Right kidney (tissue), 1 donor: ENCODE results near the gene ITPR1.

ENCODE experiments used
- DNase-seq: peaks from one replicate; pipeline ENCODE4 v3.0.0-alpha.2; 2016

The ITPR1 gene

DNA sequence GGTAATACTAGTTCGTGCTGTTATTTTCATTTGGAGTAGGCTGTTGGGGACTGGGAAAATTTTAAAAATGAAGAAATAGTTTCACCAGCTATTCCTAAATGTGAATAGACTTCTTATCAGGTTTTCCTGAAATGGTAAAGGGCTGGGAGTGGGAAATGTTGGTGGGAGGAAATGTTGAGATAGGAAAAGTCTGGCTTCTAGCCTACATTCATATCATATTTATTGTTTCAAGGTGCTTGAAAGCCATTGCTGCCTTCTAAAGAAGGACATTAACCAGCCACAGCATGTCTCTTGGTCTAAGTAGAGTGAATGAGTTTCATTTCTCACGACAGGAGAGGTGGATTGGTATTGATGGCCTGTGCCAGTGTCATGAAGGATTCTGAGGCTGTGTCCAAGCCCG, 288.9 kb downstream of the ITPR1 start:
- DNase-seq = no peak

GRCh38 chr3:4785551-4785950, 292.4 kb downstream of the ITPR1 start:
- DNase-seq = no peak

GRCh38 chr3:4786431-4786830, 293.3 kb downstream of the ITPR1 start:
- DNase-seq = no peak

GRCh38 chr3:4791358-4791757, 298.2 kb downstream of the ITPR1 start:
- no peak for DNase-seq

DNA sequence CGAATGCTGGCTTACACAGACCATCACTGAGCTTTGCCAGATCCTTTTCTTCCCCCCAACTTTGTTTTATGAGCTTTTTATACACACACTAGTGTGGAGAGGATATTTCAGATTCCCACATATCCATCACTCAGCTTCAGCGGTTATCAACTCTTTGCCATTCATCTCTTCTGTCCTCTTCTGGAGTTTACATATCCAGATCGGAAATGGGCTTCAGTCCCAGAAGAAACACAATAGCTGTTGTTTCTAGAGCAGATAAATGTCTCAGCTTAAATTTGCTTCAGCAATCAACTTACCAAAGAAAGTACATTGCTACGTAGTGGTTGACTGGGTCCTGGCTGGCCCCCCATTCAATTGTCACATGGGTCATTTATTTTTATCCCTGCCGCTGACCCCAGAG, 300.2 kb downstream of the ITPR1 start:
- no peak for DNase-seq

DNA sequence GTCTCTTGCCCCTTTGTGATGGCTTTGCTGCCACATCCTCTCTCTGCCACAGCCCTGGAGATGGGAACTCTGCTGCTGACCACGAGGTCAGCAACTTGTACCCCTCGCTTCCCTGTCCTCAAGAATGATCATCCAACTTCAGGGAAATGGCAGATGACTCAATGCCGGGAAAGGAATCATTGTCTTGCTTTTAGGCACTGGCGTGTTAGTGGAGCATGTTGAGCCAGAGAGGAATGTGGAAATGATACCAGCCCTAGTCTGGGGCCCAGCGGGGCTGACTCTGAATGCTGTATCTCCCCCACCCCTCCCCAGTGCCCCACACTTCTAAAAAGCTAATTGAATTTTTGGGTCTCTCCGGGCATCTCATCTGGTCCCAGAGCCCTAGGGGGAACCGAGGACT, 301.2 kb downstream of the ITPR1 start:
- DNase-seq = no peak

DNA sequence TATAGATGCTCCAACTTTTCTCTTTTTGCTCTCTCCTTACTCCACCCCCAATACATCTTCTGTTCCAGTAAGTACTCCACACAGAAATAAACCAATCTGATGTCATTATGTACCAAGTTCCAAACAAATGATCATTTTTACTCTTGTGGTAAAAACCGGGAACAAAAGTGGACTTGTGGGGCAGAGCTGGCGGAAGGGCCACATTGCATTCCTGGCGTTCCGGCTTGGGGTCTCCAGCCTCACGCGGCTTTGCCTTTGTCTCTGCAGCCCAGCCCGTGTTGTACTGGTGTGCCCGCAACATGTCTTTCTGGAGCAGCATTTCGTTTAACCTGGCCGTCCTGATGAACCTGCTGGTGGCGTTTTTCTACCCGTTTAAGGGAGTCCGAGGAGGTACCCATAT, 301.6 kb downstream of the ITPR1 start:
- DNase-seq = no peak

GRCh38 chr3:4795905-4796304, 302.8 kb downstream of the ITPR1 start:
- DNase-seq = no peak

GRCh38 chr3:4797201-4797705, 304.1 kb downstream of the ITPR1 start:
- no peak for DNase-seq

DNA sequence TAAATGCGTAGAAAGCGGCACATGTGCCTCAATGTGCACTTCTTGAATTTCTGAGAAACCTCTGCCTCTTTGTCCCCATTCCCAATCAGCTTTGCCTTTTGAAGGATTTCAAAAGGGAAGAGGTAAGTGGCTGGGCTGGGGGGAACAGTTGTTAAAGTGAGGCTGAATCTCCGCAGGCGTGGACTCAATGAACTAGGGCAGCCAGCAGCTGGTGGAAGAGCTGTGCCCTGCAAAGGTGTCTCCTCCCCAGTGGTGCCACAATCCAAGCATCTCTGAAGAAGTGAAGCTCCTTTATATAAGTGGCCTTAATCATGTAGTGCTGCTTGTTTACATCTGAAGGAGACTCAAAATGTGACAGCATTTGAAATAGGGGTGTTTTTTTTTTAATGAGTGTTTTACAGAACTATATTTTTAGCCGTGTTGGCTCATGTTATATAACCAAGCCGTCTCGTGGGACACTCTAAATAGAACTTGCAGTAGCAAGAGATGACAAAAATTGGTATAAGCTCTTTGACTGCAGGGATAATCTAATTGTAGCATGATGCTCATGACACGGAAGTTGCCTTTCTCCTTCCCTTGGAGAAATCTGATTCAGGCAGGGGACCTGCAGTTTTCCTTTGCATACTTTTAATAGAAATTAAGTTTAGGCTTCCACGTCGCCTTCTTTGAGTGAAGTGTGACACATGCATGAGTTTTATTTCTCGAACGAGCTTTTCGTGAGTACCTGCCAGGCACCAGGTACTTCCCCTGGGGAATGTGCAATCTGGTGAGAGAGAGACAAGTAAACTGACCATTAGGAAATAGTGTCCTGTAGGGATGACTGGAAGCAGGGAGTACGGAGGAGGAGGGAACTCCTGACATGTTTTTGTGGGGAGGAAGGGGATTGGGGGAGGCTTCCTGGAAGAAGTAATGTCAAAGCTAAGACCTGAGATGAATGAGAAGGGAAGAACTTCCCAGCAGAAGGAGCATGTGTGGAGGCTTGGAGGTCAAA, 306.4 kb downstream of the ITPR1 start:
- DNase-seq = no peak

GRCh38 chr3:4800595-4800994, 307.4 kb downstream of the ITPR1 start:
- no peak for DNase-seq

DNA sequence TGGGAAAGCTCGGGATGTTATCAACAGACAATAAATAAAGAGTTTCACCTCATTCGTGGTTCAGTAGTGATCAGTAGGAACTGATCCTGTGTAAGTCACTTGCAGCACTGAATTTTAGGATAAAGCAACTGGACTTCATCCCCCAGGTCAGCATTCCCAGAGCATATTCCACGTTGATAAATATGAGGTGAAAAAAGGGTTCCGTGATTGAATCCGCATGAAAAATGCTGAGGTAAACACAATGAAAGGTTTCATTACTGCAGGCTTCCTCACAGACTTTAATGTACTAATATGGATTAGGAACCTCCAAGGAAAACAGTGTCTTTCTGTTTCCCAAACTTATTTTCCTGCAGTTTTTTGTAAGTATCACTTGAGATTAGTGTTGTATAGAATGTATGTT, 308.7 kb downstream of the ITPR1 start:
- no peak for DNase-seq

DNA sequence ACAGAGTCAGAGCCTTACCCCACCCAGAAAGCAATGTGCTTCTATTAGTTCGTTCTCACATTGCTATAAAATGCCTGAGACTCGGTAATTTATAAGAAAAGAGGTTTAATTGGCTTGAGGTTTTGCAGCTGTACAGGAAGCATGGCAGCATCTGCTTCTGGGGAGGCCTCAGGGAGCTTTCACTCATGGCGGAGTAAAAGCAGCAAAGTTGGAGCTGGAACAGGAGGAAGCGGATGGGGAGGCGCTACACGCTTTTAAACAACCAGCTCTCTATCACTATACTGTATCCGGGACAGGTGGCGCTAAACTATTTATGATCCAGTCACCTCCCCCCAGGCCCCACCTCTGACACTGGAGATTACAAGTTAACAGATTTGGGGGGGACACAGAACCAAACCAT, 309.8 kb downstream of the ITPR1 start:
- no peak for DNase-seq

GRCh38 chr3:4804161-4805058, 311.3 kb downstream of the ITPR1 start:
- no peak for DNase-seq

DNA sequence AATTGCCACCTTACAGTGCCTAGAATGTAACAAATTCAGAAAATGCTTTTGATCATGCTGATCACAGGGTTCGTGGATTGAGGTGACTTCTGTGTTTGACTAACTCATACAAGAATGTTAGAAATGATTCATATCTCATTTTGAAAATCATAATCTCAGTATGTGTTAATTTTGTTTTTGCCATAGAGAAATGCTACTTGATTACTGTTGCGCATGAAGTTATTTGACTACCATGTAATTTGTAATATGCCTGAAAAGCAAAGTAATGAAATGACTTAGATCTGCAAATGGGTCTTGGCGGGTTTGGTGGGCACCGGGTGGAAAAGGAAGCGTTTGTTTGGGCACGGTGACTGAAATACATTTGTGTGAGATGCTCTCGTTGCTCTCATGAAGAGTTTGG, 312.5 kb downstream of the ITPR1 start:
- DNase-seq = no peak

GRCh38 chr3:4806535-4807108, 313.5 kb downstream of the ITPR1 start:
- DNase-seq = no peak

- DNase-seq = no peak
Observed at GRCh38 chr3:4807381-4808280, 314.5 kb downstream of the ITPR1 start.

- DNase-seq = no peak
Observed at GRCh38 chr3:4808637-4809036, 315.5 kb downstream of the ITPR1 start.

GRCh38 chr3:4809922-4810321, 316.8 kb downstream of the ITPR1 start:
- no peak for DNase-seq

DNA sequence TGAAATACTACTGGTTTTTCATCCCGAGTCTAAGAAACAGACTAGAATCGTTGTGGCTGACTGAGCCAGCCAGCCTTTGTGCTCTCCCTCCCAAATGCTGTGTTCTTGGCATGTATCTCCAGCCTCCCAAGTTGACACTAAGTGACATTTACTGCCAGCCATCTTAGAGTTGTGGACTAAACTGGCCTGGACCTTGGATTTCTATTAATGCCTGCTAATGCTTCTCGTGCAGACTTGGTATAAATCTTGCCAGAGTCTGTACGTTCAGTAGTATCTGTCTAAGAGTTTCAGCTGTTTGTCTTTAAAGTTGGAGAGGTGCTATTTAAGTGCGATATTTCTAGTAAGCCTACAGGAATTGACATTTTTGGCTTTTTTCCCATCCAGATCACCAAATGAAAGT, 319.4 kb downstream of the ITPR1 start:
- no peak for DNase-seq

DNA sequence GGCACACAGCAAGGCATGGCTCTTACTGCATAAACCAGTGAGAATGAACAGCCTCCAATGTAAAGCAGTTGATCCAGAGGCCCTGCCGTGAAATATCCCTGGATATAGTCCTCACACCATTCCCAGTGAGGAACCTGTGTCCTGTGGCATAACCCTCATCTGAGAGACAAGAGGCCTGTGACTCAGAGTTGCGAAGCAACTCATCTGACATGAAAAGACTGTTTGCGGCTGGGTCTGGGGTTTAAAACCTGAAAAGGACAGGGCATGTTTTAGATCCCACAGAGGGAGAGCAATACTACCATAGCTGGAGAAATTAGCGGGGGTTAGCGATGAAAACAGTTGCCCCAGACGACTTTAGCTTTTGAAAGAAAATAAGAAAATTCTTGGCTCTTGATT, 320.8 kb downstream of the ITPR1 start:
- DNase-seq = no peak
